Rectal smooth muscle tissue (tissue), 1 donor: Measurements from ENCODE around the gene LRRIQ1.
"Not testable (repeated sequence)": the region's sequence is repeated elsewhere in the genome, so short reads cannot be mapped to it uniquely, and the experiment has no call there.

Source experiments
- H3K27ac ChIP-seq: one replicate; pipeline ENCODE4 v1.7.0; 2013; ENCODE audit warnings: low read depth, low read length, inconsistent platforms
- H3K27me3 ChIP-seq: one replicate; pipeline ENCODE4 v1.7.0; 2013; ENCODE audit warnings: low read length; ENCODE audit not compliant: control insufficient read depth, insufficient read depth
- H3K36me3 ChIP-seq: one replicate; pipeline ENCODE4 v1.7.0; 2013; ENCODE audit warnings: low read length; ENCODE audit not compliant: control insufficient read depth, insufficient read depth
- H3K4me1 ChIP-seq: one replicate; pipeline ENCODE4 v1.7.0; 2013; ENCODE audit warnings: low read length; ENCODE audit not compliant: control insufficient read depth, insufficient read depth
- H3K4me3 ChIP-seq: one replicate; pipeline ENCODE4 v1.7.0; 2013; ENCODE audit warnings: low read length
- H3K9ac ChIP-seq: one replicate; pipeline ENCODE4 v1.7.0; 2013; ENCODE audit warnings: low read length

The LRRIQ1 gene, protein sequence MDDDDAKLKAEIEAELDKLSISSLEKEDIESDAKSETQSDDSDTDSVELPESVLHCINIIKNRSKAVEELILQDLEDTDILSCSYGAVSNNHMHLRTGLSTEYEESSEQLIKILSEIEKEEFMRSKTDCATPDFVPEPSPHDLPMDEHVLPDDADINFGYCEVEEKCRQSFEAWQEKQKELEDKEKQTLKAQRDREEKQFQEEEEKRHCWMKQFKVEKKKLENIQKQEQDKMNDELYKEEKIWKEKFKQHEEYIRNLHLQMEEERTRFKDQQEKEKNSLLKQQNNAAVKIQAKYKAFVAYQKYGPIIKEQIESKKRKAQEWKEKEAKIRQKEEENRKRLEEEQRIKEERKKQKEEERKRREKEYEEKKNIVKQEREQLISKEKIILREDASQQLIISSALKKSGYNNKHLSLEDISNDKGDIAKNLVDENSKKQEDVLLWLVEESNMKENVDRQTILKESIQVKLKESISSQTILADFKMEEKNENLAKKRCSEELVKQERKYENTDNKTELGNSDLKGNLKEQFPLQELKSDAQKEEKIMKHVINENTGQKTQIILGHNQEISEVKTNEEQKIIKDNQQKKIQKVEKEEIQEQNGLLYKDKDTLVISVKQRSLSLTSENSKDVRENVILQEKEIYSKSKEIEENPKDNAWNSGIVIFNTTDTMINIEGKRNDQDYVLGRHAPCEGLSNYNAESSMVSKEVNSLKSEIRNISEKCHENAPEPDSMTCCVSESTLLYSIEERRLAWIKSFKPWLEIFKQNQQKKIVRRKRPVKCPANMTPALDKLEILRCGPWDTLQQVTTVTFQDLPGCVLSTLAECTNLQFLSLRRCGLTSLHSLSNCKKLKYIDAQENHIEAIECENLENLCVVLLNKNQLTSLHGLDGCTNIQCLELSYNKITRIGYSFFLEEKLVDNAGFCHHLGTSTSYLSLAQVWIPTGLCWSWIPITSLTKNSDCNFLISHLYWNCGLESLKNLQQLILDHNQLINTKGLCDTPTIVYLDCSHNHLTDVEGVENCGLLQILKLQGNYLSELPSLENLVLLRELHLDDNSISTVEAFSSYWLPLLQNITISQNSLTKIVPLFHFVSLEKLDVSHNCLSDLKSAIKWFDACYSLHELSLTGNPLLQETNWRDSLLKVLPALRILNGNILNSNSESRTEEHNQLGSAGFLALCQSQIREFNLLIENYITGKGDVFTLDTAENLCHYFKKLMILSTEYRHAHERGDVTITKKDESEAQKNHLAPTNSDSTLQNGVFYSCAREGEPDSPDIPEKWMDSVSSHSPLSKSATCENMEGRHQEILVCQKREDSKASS (N-terminal part only)

DNA sequence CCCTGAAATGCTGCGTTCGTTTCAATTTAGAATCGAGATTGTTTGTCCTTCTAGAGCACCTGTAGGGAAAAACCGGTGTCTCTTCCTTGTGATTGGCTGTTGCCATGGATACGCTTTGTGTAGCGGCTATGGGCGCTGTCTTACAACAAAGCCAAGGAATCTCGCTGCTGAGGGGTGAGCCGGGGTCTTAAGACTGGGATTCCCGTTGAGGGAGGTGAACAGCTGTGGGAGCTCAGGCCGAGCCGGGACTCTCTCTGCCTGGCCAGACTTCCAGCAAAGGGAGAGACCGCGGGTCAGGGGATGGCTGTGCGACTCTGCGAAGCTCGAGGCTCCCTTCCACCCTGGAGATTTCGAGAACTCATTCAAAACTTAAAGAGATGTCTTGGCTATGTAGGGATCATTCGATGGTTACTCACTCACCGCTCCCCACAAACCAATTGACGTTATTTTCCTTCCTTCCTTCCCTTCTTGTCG, at the start of gene LRRIQ1, which contains the start of gene TSPAN19:
TSS of gene LRRIQ1 (plus strand) at position 118 of the 474 bp plus-strand sequence. CDS start 1,826 bp downstream, outside the sequence.
TSS of gene TSPAN19 (minus strand) at position 44 of the 474 bp plus-strand sequence. CDS start 6,331 bp downstream, outside the sequence.
- Histone ChIP-seq H3K36me3 (no peaks in the 10 kb centered on the region), H3K4me3 (peak within 1 kb of the TSS; percentile 84), H3K27ac (no peak within 1 kb of the TSS), H3K4me1 (no peaks in the 10 kb centered on the region), H3K9ac (no peak within 1 kb of the TSS), H3K27me3 (no peaks in the 10 kb centered on the region)

GRCh38 chr12:84986586-84986985, 49.6 kb upstream of the LRRIQ1 start:
- Histone ChIP-seq H3K36me3 (no peaks in the 10 kb centered on the region), H3K4me1 (no peaks in the 10 kb centered on the region), H3K27ac (no peak overlapping the region), H3K9ac (no peak overlapping the region), H3K4me3 (no peak overlapping the region), H3K27me3 (no peaks in the 10 kb centered on the region)

- Histone ChIP-seq H3K27ac (no peak overlapping the region), H3K36me3 (no peaks in the 10 kb centered on the region), H3K27me3 (no peaks in the 10 kb centered on the region), H3K4me3 (no peak overlapping the region), H3K4me1 (no peaks in the 10 kb centered on the region), H3K9ac (no peak overlapping the region)
These were observed 41.7 kb upstream of the LRRIQ1 start for GRCh38 chr12:84994426-84994825.

DNA sequence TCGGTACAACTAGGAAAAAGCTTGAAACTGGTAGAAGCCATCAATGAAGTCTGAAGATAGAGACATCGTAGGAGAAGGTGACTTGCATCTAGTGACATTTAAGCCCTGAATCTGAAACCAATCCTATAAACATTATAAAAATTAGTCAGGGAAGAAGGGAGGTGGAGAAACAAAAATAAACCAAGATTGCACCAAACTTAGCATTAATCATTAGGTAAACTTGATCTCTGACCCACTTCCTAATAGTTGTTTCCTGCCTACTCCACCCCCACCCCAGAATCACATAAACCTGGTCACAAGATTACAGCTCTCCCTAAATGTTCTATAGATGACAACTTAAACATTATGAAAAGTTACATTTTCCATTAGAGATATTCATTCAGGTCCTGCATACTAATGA, 40.5 kb upstream of the LRRIQ1 start:
- Histone ChIP-seq H3K27me3 (no peaks in the 10 kb centered on the region), H3K4me3 (no peak overlapping the region), H3K27ac (no peak overlapping the region), H3K9ac (no peak overlapping the region), H3K36me3 (no peaks in the 10 kb centered on the region), H3K4me1 (no peaks in the 10 kb centered on the region)

GRCh38 chr12:84996759-84997158, 39.4 kb upstream of the LRRIQ1 start:
- no peak overlapping the region for H3K4me3 ChIP-seq
- no peak overlapping the region for H3K27ac ChIP-seq
- no peaks in the 10 kb centered on the region for H3K4me1 ChIP-seq
- no peaks in the 10 kb centered on the region for H3K36me3 ChIP-seq
- no peak overlapping the region for H3K9ac ChIP-seq
- H3K27me3 ChIP-seq: no peaks in the 10 kb centered on the region

DNA sequence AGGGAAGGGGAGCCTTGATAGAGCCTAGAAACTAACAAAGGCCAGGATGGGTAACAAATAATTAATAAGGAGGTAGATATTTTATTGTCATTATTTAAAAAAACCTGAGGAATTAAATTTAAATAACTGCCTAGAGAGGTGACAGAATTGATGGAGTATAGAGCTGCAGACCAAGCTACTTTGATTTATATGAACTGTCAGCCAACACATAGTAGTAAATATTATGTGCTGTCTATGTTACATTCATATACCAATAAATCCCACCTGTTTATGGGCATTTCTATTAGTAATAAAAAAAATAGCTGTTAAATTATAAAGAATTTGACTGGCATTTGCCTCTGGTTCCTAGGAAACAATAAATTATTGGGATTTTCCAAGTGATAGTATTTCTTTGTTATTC, 37.8 kb upstream of the LRRIQ1 start:
- no peaks in the 10 kb centered on the region for H3K4me1 ChIP-seq
- no peaks in the 10 kb centered on the region for H3K27me3 ChIP-seq
- H3K4me3 ChIP-seq: no peak overlapping the region
- no peak overlapping the region for H3K27ac ChIP-seq
- H3K36me3 ChIP-seq: no peaks in the 10 kb centered on the region
- H3K9ac ChIP-seq: no peak overlapping the region

GRCh38 chr12:85000729-85001128, 35.4 kb upstream of the LRRIQ1 start:
- no peak overlapping the region for H3K9ac ChIP-seq
- H3K4me1 ChIP-seq: no peaks in the 10 kb centered on the region
- H3K27me3 ChIP-seq: no peaks in the 10 kb centered on the region
- H3K4me3 ChIP-seq: no peak overlapping the region
- H3K27ac ChIP-seq: no peak overlapping the region
- no peaks in the 10 kb centered on the region for H3K36me3 ChIP-seq

GRCh38 chr12:85002778-85003296, 33.3 kb upstream of the LRRIQ1 start:
- Histone ChIP-seq H3K36me3 (no peaks in the 10 kb centered on the region), H3K4me3 (no peak overlapping the region), H3K27ac (no peak overlapping the region), H3K9ac (no peak overlapping the region), H3K27me3 (no peaks in the 10 kb centered on the region), H3K4me1 (no peaks in the 10 kb centered on the region)

- Histone ChIP-seq H3K27me3 (no peaks in the 10 kb centered on the region), H3K9ac (no peak overlapping the region), H3K27ac (no peak overlapping the region), H3K4me1 (no peaks in the 10 kb centered on the region), H3K4me3 (no peak overlapping the region), H3K36me3 (no peaks in the 10 kb centered on the region)
These were observed 31.9 kb upstream of the LRRIQ1 start for GRCh38 chr12:85004204-85004603.

DNA sequence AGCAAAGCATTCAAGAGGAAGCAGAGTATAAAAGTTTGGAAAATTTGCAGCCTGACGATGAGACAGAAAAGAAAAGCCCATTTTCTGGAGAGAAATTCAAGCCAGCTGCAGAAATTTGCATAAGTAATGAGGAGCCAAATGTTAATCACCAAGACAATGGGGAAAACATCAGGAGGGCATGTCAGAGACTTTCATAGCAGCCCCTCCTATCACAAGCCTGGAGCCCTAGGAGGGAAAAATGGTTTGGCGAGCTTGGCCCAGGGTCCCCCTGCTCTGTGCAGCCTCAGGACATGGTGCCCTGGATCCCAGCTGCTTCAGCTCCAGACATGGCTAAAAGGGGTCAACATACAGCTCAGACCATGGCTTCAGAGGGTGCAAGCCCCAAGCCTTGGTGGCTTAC, 31.1 kb upstream of the LRRIQ1 start:
- not testable (repeated sequence) for H3K36me3 ChIP-seq, H3K4me1 ChIP-seq, H3K9ac ChIP-seq, H3K27me3 ChIP-seq, H3K4me3 ChIP-seq, H3K27ac ChIP-seq

DNA sequence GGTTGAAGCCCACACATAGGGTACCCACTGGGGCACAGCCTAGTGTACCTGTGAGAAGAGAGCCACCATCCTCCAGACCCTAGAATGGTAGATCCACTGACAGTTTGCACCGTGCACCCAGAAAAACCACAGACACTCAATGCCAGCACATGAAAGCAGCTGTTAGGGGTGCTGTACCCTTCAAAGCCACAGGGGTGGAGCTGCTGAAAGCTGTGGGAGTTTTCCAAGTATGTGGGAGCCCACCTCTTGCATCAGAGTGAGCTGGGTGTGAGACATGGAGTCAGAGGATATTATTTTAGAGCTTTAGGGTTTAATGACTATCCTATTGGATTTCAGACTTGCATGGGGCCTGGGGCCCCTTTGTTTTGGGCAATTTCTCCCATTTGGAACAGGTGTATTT, 30.5 kb upstream of the LRRIQ1 start:
- Histone ChIP-seq H3K4me3 (no peak overlapping the region), H3K36me3 (no peaks in the 10 kb centered on the region), H3K9ac (no peak overlapping the region), H3K27me3 (no peaks in the 10 kb centered on the region), H3K4me1 (no peaks in the 10 kb centered on the region), H3K27ac (no peak overlapping the region)

- H3K4me1 ChIP-seq: no peaks in the 10 kb centered on the region
- H3K27ac ChIP-seq: no peak overlapping the region
- H3K9ac ChIP-seq: no peak overlapping the region
- no peaks in the 10 kb centered on the region for H3K27me3 ChIP-seq
- no peak overlapping the region for H3K4me3 ChIP-seq
- H3K36me3 ChIP-seq: no peaks in the 10 kb centered on the region
These were observed 29.9 kb upstream of the LRRIQ1 start for GRCh38 chr12:85006206-85006605.
